BLaER1 (cell line): ENCODE results near the gene RNU1-4.
"Not testable (repeated sequence)": the region's sequence is repeated elsewhere in the genome, so short reads cannot be mapped to it uniquely, and the experiment has no call there.

Experiments used
- H3K27ac ChIP-seq: shearing (Covaris generic); formaldehyde crosslinking; 2 replicates; pipeline ENCODE4 v1.8.1; 2022
- H3K27me3 ChIP-seq: shearing (Covaris generic); formaldehyde crosslinking; 2 replicates; pipeline ENCODE4 v1.8.1; 2022
- H3K36me3 ChIP-seq: shearing (Covaris generic); formaldehyde crosslinking; 2 replicates; pipeline ENCODE4 v1.8.1; 2022
- H3K4me1 ChIP-seq: shearing (Covaris generic); formaldehyde crosslinking; 2 replicates; pipeline ENCODE4 v1.8.1; 2022
- H3K4me2 ChIP-seq: shearing (Covaris generic); formaldehyde crosslinking; 2 replicates; pipeline ENCODE4 v1.8.1; 2022
- H3K4me3 ChIP-seq: shearing (Covaris generic); formaldehyde crosslinking; 2 replicates; pipeline ENCODE4 v1.8.1; 2022
- H3K9ac ChIP-seq: shearing (Covaris generic); formaldehyde crosslinking; 2 replicates; pipeline ENCODE4 v1.8.1; 2022
- H3K9me3 ChIP-seq: shearing (Covaris generic); formaldehyde crosslinking; 2 replicates; pipeline ENCODE4 v1.8.1; 2022
- H4K20me1 ChIP-seq: shearing (Covaris generic); formaldehyde crosslinking; 2 replicates; pipeline ENCODE4 v1.8.1; 2022

Gene RNU1-4

GRCh38 chr1:16757574-16757973 is 17.3 kb downstream of the RNU1-4 start:
- not testable (repeated sequence) for H3K4me1 ChIP-seq, H3K27me3 ChIP-seq, H3K9ac ChIP-seq, H3K27ac ChIP-seq, H4K20me1 ChIP-seq, H3K9me3 ChIP-seq, H3K36me3 ChIP-seq, H3K4me3 ChIP-seq, H3K4me2 ChIP-seq

- H3K4me3 ChIP-seq, H3K4me2 ChIP-seq, H3K9ac ChIP-seq, H4K20me1 ChIP-seq, H3K36me3 ChIP-seq, H3K27me3 ChIP-seq, H3K27ac ChIP-seq, H3K9me3 ChIP-seq, H3K4me1 ChIP-seq: not testable (repeated sequence)
These were observed 17.7 kb downstream of the RNU1-4 start for GRCh38 chr1:16758060-16758459.

- not testable (repeated sequence) for H3K4me1 ChIP-seq, H4K20me1 ChIP-seq, H3K4me3 ChIP-seq, H3K36me3 ChIP-seq, H3K9ac ChIP-seq, H3K4me2 ChIP-seq, H3K9me3 ChIP-seq, H3K27me3 ChIP-seq, H3K27ac ChIP-seq
These were observed 18.8 kb downstream of the RNU1-4 start for GRCh38 chr1:16759041-16759493.

- not testable (repeated sequence) for H3K9ac ChIP-seq, H3K9me3 ChIP-seq, H3K4me3 ChIP-seq, H4K20me1 ChIP-seq, H3K4me2 ChIP-seq, H3K36me3 ChIP-seq, H3K4me1 ChIP-seq, H3K27me3 ChIP-seq, H3K27ac ChIP-seq
These were observed 19.5 kb downstream of the RNU1-4 start for GRCh38 chr1:16759650-16760455.

GRCh38 chr1:16760456-16760765 is 20.1 kb downstream of the RNU1-4 start:
- not testable (repeated sequence) for H3K9me3 ChIP-seq, H3K27ac ChIP-seq, H3K36me3 ChIP-seq, H4K20me1 ChIP-seq, H3K4me1 ChIP-seq, H3K4me2 ChIP-seq, H3K4me3 ChIP-seq, H3K27me3 ChIP-seq, H3K9ac ChIP-seq

GRCh38 chr1:16760801-16761200 is 20.5 kb downstream of the RNU1-4 start:
- not testable (repeated sequence) for H3K36me3 ChIP-seq, H3K4me2 ChIP-seq, H3K4me3 ChIP-seq, H3K27ac ChIP-seq, H3K4me1 ChIP-seq, H3K9ac ChIP-seq, H3K9me3 ChIP-seq, H4K20me1 ChIP-seq, H3K27me3 ChIP-seq

GRCh38 chr1:16764248-16764819 is 24.0 kb downstream of the RNU1-4 start:
- H3K9ac ChIP-seq, H3K27ac ChIP-seq: not testable (repeated sequence)

GRCh38 chr1:16764820-16765655 is 24.7 kb downstream of the RNU1-4 start:
- not testable (repeated sequence) for H4K20me1 ChIP-seq, H3K27me3 ChIP-seq, H3K9me3 ChIP-seq, H3K36me3 ChIP-seq, H3K27ac ChIP-seq, H3K9ac ChIP-seq, H3K4me1 ChIP-seq, H3K4me3 ChIP-seq, H3K4me2 ChIP-seq

More at GRCh38 chr1:16764248-16764819, 24.0 kb downstream of the RNU1-4 start:
- not testable (repeated sequence) for H3K4me2 ChIP-seq, H3K9me3 ChIP-seq, H3K4me3 ChIP-seq, H3K36me3 ChIP-seq, H4K20me1 ChIP-seq, H3K27me3 ChIP-seq, H3K4me1 ChIP-seq

GRCh38 chr1:16765731-16766605 is 25.7 kb downstream of the RNU1-4 start:
- H3K4me1 ChIP-seq, H3K27ac ChIP-seq, H3K9ac ChIP-seq: not testable (repeated sequence)

GRCh38 chr1:16766689-16767256 is 26.5 kb downstream of the RNU1-4 start:
- not testable (repeated sequence) for H3K27ac ChIP-seq, H3K4me3 ChIP-seq, H4K20me1 ChIP-seq, H3K9me3 ChIP-seq, H3K36me3 ChIP-seq, H3K9ac ChIP-seq, H3K4me2 ChIP-seq, H3K27me3 ChIP-seq, H3K4me1 ChIP-seq

More at GRCh38 chr1:16765731-16766605, 25.7 kb downstream of the RNU1-4 start:
- H3K4me3 ChIP-seq, H3K27me3 ChIP-seq, H3K9me3 ChIP-seq, H3K4me2 ChIP-seq, H4K20me1 ChIP-seq, H3K36me3 ChIP-seq: not testable (repeated sequence)

GRCh38 chr1:16770139-16770759 is 29.9 kb downstream of the RNU1-4 start:
- not testable (repeated sequence) for H3K4me2 ChIP-seq, H3K9me3 ChIP-seq

GRCh38 chr1:16770896-16771446 is 30.7 kb downstream of the RNU1-4 start:
- H3K4me3 ChIP-seq, H4K20me1 ChIP-seq, H3K36me3 ChIP-seq, H3K9me3 ChIP-seq, H3K9ac ChIP-seq, H3K4me2 ChIP-seq, H3K4me1 ChIP-seq, H3K27me3 ChIP-seq, H3K27ac ChIP-seq: not testable (repeated sequence)

More at GRCh38 chr1:16770139-16770759, 29.9 kb downstream of the RNU1-4 start:
- not testable (repeated sequence) for H3K9ac ChIP-seq, H3K27ac ChIP-seq, H4K20me1 ChIP-seq, H3K36me3 ChIP-seq, H3K27me3 ChIP-seq, H3K4me3 ChIP-seq, H3K4me1 ChIP-seq
